Measurements from ENCODE around the gene EGR2.

The EGR2 gene

DNA sequence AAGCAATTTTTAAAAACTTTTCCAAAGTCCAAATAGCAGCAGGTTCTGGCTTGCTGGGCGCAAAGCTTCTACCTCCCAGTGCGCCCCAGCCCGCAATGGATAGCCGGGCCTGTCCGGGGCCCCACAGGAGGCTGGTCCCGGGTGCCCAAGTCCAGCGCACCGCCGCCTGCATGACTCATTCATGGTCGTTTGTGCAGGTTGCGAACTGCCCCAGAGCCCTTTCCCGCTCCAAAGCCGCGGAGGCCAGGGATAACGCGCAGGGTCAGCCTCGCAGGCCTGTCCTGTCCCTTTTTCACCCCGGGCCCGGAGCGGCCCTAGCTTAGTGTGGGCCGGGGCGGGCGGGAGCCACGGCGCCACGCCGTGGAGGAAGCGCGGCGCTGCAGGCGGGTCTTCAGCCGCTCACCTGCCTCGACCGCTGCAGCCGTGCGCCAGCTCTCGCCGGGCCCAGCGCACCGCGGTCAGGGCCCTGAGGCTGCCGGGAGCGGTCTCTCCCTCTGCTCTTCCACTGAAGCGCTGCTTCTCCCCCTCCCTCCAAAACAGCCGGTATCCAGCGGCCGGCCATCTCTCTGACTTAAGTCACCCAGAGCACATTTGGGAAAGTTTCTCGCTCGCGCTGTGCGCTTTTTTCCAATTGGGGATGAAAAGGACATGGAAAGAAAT, 1.7 kb upstream of the EGR2 start:
- no peak for FAIRE-seq

DNA sequence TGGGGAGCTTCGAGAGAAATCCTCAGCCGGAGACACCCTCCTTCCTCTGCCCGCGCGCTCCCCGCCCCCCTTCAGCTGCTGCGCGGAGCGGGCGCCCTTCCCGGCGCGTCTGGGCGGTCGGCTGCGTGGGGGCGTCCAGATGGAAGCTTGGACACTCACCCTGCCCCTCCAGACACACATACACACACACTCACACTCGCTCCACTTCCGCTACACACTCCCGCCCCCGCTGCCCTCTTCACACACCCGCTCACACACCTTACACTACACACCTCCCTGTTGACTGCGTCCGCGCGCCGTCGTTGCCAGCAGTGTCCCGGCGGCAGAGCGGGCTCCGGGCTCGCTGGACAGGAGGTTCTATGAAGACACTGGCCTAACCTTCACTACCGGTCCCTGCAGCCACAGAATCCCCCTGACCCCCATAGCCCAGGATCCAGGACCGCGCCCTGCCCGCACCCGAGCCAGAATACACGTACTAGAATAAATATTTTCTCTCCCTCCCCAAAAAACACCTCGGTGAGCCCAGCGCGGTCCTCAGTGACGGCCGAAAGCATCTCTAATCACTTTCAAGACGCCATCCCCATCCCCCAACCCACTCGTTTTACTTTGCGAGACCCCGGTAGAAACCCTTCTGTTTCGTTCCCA, 1.1 kb upstream of the EGR2 start:
- no peak for FAIRE-seq

DNA sequence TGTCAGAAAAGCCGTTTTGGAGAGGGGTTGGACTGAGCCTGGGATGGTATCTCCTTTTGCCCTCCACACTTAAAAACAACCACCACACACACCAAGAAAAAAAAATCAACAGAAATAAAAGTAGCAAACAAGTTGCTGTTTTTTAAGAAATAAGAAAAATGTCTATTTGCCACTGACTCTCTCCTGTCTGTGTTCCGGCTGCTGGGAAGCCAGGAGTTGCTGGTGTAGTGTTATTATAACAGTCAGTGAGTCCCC, 163 bp downstream of the EGR2 start:
- FAIRE-seq: no peak

DNA sequence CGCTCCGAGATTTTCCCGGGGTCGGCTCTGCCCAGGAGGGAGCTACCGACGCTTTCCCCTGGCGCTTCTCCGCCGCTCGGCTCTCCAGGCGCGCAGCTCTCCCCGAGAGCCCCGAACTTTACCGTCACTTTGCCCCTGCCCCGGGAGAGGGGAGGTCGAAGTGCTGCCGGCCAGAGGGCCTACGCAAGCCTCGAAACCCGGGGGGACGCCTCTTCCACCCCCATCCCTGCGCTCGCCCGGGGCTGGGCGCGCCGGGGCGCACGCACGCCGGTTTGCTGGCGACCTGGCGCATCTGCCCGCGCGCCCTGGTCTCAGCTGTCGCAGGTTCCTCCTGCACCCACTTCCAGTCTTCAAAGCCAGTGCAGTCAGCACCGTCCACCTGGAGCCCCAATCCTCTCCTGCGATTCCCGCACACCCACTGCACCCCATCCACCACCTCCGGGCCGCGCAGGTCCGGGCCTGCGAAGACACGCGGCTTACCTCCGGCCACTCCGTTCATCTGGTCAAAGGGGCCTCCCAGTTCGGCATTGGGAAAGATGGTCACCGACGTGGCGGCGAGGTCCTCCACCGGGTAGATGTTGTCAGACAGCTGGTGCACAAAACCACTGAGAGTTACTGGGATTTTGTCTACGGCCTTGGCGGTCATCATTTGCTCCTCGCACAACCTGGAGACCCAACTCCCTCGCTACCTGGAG, 638 bp downstream of the EGR2 start:
- FAIRE-seq: no peak

DNA sequence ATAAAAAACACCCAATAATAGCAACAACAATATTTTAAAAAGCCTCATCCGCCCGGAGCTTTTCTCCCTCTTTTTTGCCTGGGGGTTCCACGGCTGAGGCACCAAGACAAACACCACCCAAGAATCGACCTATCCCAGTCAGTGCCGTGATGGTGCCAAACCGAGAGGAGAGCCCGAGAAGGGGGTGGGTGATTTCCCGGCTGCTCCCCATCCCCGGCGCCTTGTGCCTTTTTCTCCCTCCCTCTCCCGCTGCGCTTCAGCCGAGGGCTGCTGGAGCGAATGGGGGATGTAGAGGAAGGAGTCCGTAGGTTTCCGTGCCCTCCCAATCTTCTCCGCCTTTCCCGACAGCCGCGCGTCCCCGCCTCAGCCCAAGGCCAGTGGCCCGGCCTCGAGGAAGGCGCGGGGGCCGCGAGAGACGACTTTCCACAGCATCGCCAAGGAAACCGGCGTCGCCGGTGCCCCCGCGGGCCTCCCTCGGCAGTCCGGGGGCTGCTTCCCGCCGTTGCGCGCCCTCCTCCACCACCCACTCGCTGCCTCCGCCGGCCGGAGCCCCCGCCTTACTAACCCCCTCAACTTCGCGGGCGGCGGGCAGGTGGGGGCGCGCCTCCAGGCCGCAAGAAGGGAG, 1.3 kb downstream of the EGR2 start:
- FAIRE-seq: no peak

DNA sequence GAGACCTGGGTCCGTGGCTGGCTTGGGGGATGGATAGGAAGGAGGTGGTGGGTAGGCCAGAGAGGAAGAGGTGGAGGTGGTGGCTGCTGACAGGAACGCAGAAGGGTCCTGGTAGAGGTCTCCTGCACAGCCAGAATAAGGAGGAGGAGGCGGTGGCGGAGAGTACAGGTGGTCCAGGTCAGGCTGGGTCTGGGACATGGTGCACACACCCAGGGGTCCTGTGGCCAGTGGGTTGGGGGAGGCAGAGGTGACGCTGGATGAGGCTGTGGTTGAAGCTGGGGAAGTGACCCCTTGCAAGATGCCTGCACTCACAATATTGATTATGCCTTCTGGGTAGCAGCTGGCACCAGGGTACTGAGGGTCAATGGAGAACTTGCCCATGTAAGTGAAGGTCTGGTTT, 2.2 kb downstream of the EGR2 start:
- no peak for FAIRE-seq

DNA sequence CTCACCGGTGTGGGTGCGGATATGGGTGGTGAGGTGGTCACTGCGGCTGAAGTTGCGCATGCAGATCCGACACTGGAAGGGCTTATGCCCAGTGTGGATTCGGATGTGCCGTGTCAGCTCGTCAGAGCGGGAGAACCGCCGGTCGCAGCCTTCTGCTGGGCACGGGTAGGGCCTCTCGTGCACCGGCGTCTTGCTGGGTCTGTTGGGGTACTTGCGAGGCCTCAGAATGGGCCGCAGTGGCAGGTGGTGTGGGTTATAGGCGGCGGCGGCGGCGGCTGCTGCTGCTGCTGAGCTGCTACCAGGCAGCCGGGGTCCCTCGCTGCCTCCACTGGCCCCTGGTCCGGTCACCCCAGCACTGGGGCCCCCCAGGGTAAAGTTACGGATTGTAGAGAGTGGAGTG, 2.7 kb downstream of the EGR2 start:
- no peak for FAIRE-seq

DNA sequence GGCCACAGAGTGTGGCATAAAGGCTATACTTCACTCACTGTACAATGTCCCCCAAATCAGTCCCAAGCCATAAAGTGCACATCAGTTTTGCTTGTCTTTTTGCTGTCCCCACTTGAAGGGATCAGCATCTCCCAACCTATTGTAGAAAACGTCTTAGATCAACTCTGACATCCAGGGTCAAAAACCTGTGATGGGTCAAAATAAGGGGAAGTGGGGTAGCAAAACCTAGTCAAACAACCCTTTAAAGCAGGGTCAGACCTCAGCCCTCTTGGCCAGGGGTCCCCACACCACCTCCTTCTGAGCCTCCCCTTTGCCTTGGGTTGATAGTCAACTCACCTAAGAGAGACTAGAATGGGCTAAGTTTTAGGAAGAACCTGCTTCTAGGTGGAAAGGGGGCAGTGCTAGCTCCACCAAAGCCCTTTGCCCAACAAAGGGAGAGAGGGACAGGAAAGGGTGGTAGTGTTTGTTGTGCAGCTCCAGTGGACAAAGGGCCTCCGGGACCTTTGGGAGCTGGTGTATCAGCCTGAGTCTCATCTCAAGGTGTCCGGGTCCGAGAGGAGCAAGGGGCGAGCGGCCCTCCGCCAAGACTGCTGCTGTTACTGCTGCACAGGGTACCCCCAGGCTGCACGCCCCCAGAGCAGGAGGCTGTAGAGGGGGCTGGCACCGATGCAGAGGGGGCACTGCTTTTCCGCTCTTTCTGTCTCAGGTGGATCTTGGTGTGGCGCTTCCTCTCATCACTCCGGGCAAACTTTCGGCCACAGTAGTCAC, 3.3 kb downstream of the EGR2 start:
- no peak for FAIRE-seq

DNA sequence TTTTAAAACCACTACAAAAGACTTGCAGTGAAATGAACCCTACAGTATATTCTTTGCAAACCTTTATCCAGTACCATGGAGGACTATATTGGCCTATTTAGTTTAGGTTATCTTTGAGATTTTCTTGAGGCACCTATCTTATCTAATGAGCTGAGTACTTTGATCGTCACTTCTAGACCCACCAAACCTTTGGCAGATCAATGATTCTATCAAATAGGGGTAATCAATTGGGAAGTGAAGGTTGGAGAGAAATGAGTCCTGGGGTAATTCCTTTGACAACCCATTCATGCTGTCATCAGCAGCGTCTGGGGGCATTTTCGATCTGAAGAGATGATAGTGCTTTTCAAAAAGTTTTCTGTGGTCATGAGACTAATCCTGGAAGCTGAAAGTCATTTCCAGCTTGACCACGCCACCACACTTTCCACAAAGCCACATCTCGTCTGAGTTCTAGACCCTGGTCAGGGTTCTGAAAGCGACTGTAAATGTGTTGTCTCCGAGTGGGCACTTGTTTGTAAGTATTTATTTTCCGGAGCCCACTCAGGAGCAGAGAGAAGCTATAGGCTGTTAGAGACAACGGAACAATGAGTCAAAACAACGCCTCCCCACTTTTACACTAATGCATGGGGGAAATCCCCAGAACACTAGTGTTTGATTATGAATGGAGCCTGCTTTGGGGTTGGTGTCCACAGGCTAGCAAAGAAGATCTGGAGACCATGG, 4.8 kb downstream of the EGR2 start:
- no peak for FAIRE-seq

DNA sequence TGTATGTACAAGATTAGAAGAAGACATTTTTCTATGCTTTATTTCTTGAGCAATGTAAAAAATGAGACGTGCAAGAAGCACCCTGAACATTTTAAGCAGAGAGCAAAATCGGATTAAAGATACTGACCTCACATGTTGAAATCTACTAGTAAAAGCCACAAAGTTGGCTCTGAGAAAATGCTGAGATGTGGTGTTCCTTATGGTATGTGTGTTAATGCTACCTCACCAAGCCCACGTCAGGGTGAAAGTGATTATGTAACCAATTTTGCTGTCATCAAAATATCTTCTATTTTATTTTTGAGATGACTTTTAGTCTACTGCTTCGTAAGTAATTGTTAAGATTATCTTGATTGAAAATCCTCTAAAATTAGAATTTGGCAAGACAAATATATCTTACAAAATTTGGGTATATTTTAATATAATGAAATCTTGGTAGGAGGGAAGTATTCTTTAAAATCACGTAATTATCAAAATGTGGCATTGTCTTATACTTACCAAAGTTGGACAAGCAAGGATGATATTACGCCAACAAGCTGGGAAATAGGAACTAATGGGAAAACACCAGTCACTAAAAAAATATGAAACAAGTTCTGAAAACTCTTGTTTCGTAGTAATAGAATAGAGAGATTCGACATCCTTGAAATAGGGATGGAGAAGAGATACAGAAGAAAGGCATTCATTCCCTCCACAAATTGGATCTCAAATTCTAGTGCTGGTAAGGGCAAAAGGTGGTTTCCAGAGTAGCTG, 5.8 kb downstream of the EGR2 start:
- no peak for FAIRE-seq

DNA sequence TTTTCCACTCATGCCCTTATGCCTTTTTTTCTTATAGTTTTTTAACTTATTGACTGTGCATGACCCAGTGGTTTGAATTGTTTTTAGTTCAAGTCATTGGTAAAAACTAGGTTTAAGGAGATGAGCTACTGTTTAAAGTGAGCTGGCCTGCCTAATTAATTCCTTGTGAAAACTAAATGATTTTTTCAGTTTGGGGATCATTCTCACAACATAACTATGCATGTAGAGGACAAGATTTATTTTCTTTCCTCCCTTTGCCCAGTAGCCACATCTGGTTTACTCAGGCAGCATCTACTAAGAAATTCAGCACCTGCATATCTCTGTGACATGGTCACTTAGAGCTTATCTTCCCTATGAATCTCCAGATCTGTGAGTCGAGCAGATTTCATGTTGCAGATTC, 9.9 kb downstream of the EGR2 start:
- no peak for FAIRE-seq

DNA sequence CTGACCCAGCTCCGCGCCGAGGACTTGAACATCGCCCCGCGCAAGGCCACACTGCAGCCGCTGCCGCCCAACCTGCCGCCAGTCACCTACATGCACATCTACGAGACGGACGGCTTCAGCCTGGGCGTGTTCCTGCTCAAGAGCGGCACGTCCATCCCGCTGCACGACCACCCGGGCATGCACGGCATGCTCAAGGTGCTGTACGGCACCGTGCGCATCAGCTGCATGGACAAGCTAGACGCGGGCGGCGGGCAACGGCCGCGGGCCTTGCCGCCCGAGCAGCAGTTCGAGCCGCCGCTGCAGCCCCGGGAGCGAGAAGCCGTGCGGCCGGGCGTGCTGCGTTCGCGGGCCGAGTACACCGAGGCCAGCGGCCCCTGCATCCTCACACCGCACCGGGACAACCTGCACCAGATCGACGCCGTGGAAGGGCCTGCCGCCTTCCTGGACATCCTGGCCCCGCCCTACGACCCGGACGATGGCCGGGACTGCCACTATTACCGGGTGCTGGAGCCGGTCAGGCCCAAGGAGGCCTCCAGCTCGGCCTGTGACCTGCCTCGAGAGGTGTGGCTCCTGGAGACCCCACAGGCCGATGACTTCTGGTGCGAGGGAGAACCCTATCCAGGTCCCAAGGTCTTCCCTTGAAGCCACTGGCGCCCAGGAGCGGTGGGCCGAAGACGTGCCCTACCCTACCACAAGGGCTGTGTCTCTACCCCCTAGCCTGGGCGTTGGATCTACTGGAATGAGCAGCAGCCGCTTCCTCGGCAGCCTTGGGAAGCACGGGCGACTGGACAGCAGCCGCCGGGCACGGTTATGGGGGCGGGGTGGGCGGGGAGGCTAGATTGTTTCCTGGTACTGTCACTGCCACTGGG, 10.7 kb downstream of the EGR2 start:
- no peak for FAIRE-seq

DNA sequence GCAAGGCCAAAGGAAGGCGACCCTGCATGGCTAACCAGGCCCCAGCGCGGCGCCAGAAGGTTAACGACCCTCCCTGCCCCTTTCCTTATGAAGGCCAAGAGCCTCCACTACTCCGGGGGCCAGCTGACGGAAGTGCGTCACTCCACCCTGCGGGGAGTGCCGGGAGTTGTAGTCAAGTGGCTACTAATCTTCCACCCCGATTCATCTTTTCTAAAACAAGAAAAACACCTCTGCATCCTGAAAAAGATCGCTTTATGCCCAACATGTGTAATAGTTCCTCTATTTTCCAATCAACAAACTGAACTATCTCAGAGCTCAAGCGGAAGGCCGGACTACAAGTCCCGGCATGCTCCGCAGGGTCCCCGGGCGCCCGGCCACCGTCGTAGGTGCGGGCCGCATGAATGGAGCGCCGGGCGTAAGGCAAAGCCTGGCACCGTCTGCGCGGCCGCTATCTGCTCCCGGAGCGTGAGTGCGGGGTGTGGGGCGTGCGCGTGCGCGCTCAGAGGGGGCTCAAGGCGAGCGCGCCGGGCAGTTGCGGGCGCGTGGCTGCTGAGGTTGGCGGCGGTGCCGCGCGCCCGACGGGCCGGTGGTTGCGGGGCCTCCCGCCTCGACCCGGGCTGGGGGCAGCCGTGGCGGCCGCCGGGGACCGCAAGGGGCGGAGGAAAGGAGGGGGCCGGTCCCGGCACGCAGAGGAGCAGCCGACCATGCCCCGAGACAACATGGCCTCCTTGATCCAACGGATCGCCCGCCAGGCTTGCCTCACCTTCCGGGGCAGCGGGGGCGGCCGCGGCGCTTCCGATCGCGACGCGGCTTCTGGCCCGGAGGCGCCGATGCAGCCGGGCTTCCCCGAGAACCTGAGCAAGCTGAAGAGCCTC, 11.6 kb downstream of the EGR2 start, which contains the start of gene ADO:
Gene ADO, plus strand, starts transcription at position 365 of the 875 bp plus-strand sequence. Its CDS starts 340 bp downstream, at position 705.
- FAIRE-seq: no peak

DNA sequence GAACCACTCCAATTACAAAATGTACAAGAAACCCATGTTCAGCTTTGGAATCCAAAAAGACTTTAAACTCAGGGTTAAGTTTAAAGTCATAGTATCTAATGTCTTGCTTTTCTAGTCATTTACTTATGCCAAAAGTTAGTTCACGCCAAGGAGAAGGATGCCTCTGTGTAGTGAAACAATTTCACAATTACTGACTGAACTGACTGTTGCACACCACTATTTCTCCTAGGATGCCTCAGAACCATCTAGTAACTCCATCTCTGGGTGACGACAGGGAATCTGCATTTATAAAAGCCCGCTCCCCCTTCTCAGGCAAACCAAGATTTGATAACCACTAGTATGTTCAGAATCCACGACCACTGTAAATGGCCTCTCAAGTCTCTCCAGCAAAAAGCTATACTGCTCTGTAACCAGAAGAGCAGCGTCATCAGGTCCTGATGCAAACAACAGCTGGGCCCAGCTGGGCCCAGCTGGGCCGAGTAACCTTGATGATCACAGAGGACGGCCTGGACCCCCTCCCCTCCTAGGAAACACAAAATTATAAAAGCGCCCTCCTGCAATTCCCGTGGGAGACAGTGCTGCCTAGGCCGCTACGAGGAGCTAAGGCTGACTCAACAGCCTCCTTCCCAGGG, 12.3 kb downstream of the EGR2 start:
- FAIRE-seq: no peak

DNA sequence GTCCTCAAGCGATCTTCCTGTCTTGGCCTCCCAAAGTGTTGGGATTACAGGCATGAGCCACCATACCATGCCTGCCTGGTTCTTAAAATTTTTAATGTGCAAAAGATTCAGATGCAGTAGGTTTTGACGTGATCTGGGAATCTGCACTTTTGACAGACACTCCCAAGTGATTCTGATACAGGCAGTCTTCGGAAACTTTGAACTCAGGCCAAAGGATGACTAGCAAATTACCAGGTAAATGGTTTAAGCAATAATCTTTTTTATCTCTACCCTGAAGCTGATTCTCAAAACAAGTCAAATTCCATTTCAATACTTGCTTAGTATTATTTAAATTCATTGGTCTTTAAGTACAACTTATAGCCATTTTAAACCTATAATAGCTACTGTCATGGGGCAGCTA, 14.3 kb downstream of the EGR2 start:
- FAIRE-seq: no peak

DNA sequence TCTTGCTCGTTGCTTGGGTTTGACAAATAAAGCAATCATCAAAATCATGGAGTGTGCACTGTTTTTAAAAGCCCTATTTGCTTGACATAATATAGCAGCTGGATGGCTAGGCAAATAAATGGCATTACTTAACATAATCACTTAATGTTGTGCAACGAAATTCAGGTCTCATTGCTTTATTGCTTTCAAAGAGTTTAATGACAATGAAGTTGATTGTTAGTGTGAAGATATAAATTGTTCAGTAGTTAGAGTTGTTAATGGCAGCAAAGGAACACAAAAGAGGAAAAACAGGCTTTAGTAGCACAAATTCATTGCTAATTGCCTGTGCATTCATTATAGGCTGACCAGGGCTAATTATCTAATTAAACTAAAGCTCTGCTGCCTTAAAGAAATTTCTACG, 19.3 kb downstream of the EGR2 start:
- FAIRE-seq: no peak

DNA sequence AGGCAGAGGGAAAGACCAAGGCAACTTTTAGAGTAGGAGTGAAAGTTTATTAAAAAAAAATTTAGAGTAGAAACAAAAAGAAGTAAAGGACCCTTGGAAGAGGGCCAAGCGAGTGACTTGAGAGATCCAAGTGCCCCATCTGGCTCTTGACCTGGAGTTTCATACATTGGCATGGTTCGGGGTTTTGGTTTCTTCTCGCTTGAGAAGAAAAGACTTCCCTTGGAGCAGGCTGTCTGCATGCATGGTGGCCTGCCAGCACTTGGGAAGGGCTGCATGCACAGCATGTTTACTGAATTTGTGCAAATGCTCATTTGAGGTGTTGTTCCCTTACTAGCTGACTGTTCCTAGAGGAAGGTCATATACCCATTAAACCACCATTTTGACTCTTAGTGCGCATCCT, 20.4 kb downstream of the EGR2 start:
- no peak for FAIRE-seq

DNA sequence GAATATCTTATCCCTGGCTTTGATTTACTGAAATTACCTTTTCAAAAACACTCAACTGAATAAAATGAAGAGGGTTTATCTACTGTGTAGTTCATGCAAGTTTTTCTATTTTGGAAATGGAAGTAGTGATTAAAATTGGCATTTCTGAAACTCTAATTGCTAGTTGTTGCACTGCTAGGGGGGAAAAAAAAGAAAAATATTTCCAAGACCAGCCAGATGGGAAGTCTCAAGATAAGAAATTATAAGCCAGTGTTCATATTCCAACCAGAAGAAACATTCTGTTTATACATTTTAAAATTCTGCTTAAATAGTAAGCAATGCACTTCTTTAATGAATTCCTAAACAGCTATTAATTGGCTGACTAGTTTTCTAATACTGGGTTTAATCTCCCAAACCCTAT, 21.1 kb downstream of the EGR2 start:
- FAIRE-seq: no peak

DNA sequence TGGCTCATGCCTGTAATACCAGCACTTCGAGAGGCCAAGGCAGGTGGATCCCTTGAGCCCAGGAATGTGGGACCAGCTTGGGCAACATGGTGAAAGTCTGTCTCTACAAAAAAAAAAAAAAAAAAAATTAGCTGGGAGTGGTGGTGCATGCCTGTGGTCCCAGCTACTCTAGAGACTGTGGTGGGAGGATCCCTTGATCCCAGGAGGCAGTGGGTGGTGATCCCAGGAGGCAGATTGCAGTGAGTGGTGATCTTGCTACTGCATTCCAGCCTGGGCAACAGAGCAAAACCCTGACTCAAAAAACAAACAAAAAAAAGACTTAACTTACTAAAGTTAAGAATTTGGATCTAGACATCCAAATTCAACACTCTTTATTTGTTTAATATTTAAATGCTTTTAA, 21.9 kb downstream of the EGR2 start:
- FAIRE-seq: no peak

Measured in endometrium (tissue), 2 donors.